GM21717 (cell line): ENCODE results near the gene HTN3.
"Not testable (repeated sequence)": the region's sequence is repeated elsewhere in the genome, so short reads cannot be mapped to it uniquely, and the experiment has no call there.

Source experiments
- ATAC-seq: cut with Tn5 transposase; IDR thresholded peaks from one replicate; pipeline ENCODE4 v1.9.1; 2021; ENCODE audit warnings: mild to moderate bottlenecking, moderate library complexity; ENCODE audit not compliant: unreplicated experiment

Gene HTN3

GRCh38 chr4:70028159-70028558 lies at the start of gene HTN3:
TSS of gene HTN3 (plus strand) at chr4:70028459. CDS start at chr4:70030741, 2,282 bp downstream.
- ATAC-seq: not testable (repeated sequence)

- ATAC-seq: peak; percentile 81
These were observed 44.2 kb upstream of the HTN3 start for GRCh38 chr4:69984030-69984443.

- no peak for ATAC-seq
These were observed 41.6 kb upstream of the HTN3 start for GRCh38 chr4:69986663-69987062.

- no peak for ATAC-seq
These were observed 37.2 kb upstream of the HTN3 start for GRCh38 chr4:69991016-69991415.

GRCh38 chr4:69994782-69995181 lies 33.5 kb upstream of the HTN3 start:
- no peak for ATAC-seq

GRCh38 chr4:69995526-69996016 lies 32.7 kb upstream of the HTN3 start, which contains the start of gene STATH:
TSS of gene STATH (plus strand) at chr4:69995966. CDS start at chr4:69998438, 2,472 bp downstream.
- no peak for ATAC-seq

- ATAC-seq: no peak
These were observed 28.8 kb upstream of the HTN3 start for GRCh38 chr4:69999420-69999819.

GRCh38 chr4:70000711-70001110 lies 27.5 kb upstream of the HTN3 start:
- no peak for ATAC-seq

GRCh38 chr4:70002507-70002906 lies 25.8 kb upstream of the HTN3 start:
- no peak for ATAC-seq

GRCh38 chr4:70008771-70009170 lies 19.5 kb upstream of the HTN3 start:
- ATAC-seq: no peak

GRCh38 chr4:70019006-70019405 lies 9.3 kb upstream of the HTN3 start:
- ATAC-seq: not testable (repeated sequence)

- no peak for ATAC-seq
These were observed 5.0 kb upstream of the HTN3 start for GRCh38 chr4:70023218-70023617.

- ATAC-seq: no peak
These were observed 1.2 kb upstream of the HTN3 start for GRCh38 chr4:70027011-70027410.

GRCh38 chr4:70037559-70037958 lies 9.3 kb downstream of the HTN3 start:
- not testable (repeated sequence) for ATAC-seq

GRCh38 chr4:70039928-70040327 lies 11.7 kb downstream of the HTN3 start:
- not testable (repeated sequence) for ATAC-seq

- ATAC-seq: no peak
These were observed 13.5 kb downstream of the HTN3 start for GRCh38 chr4:70041652-70042286.

- not testable (repeated sequence) for ATAC-seq
These were observed 21.9 kb downstream of the HTN3 start, which contains the start of gene HTN1 for GRCh38 chr4:70050138-70050537. TSS of gene HTN1 (plus strand) at chr4:70050438. CDS start at chr4:70053077, 2,639 bp downstream.

- ATAC-seq: not testable (repeated sequence)
These were observed 28.3 kb downstream of the HTN3 start for GRCh38 chr4:70056534-70056933.

GRCh38 chr4:70057651-70058050 lies 29.4 kb downstream of the HTN3 start:
- ATAC-seq: no peak

GRCh38 chr4:70059149-70059548 lies 30.9 kb downstream of the HTN3 start:
- no peak for ATAC-seq

- ATAC-seq: peak; percentile 88
These were observed 33.7 kb downstream of the HTN3 start for GRCh38 chr4:70062000-70062399.

- ATAC-seq: no peak
These were observed 51.9 kb downstream of the HTN3 start for GRCh38 chr4:70080205-70080604.
